T-cell (primary cell): ENCODE measurements around the gene CDK13. TPM values are rescaled to one million over a fixed set of nuclear protein-coding genes. Genes with fewer than 3 reads are reported as not detected.

ENCODE experiments used
- ATAC-seq, 4 experiments: fragments of 200-7000 bp in 3 of 4; fragments of 150-1000 bp in 1 of 4; cut with Tn5 transposase; replicated peaks in 1 of 4; 1 replicate in 3 of 4; 2 replicates in 1 of 4; pipeline ENCODE4 v1.10.0; 2021; ENCODE audit warnings: moderate library complexity in 3 of 4, mild to moderate bottlenecking in 2 of 4, moderate number of reproducible peaks in 1 of 4
- CTCF ChIA-PET, 2 donors: fragments of 300-600 bp; sonication (Branson Sonifier 250); formaldehyde crosslinking; loops; one replicate each; lab custom pipeline; 2022; ENCODE audit warnings: antibody characterized with exemption in 2 of 2; lab: Charles Lee
- POLR2A ChIA-PET, 2 donors: fragments of 300-600 bp; sonication (Branson Sonifier 250); formaldehyde crosslinking; loops; one replicate each; lab custom pipeline; 2022; ENCODE audit warnings: antibody characterized with exemption in 2 of 2; lab: Charles Lee
- DNase-seq, 35 experiments: peaks; one replicate each; pipeline versions ENCODE4 v3.0.0 to v3.0.0-alpha.2; 2013 to 2023
- H3K27ac ChIP-seq: one replicate; pipeline ENCODE4 v1.5.1; 2013; ENCODE audit warnings: low read length
- H3K27me3 ChIP-seq, 2 experiments: replicated peaks in 1 of 2; 1 replicate in 1 of 2; 2 replicates in 1 of 2; pipeline versions ENCODE4 v1.6.1 to v1.7.0; 2013; ENCODE audit warnings: low read length in 1 of 2, mixed read lengths in 1 of 2; ENCODE audit not compliant: control insufficient read depth in 2 of 2, insufficient read depth in 2 of 2; ENCODE audit errors: extremely low read depth in 1 of 2
- H3K36me3 ChIP-seq, 2 donors: 1 replicate in 1 of 2; 2 replicates in 1 of 2; pipeline versions ENCODE4 v1.6.1 to v1.7.0; 2013; ENCODE audit warnings: low read length in 1 of 2; ENCODE audit not compliant: control insufficient read depth in 2 of 2, insufficient read depth in 1 of 2; ENCODE audit errors: extremely low read depth in 1 of 2
- H3K4me1 ChIP-seq, 2 experiments: 1 replicate in 1 of 2; 2 replicates in 1 of 2; pipeline versions ENCODE4 v1.6.1 to v1.7.0; 2013; ENCODE audit warnings: low read length in 2 of 2, mixed read lengths in 1 of 2; ENCODE audit not compliant: insufficient read depth in 2 of 2, control insufficient read depth in 1 of 2; ENCODE audit errors: extremely low read depth in 1 of 2
- H3K4me3 ChIP-seq, 2 donors: 1 replicate in 1 of 2; 2 replicates in 1 of 2; pipeline versions ENCODE4 v1.5.1 to v1.7.0; 2013; ENCODE audit warnings: mild to moderate bottlenecking in 2 of 2, low read length in 1 of 2, moderate library complexity in 1 of 2; ENCODE audit not compliant: control insufficient read depth in 1 of 2; ENCODE audit errors: extremely low read depth in 1 of 2
- H3K9me3 ChIP-seq: 2 replicates; pipeline ENCODE4 v1.7.0; 2013
- H3K27ac Mint-ChIP-seq, 2 donors: one replicate each; pipeline ENCODE4 v1.8.0; 2020 to 2021; ENCODE audit warnings: mild to moderate bottlenecking in 2 of 2, mixed read lengths in 2 of 2
- H3K27me3 Mint-ChIP-seq, 2 donors: one replicate each; pipeline ENCODE4 v1.8.0; 2021 to 2022; ENCODE audit warnings: mixed read lengths in 2 of 2
- H3K36me3 Mint-ChIP-seq: one replicate; pipeline ENCODE4 v1.8.0; 2021; ENCODE audit warnings: mixed read lengths
- H3K4me1 Mint-ChIP-seq, 3 donors: one replicate each; pipeline ENCODE4 v1.8.0; 2020 to 2022; ENCODE audit warnings: mixed read lengths in 3 of 3, mild to moderate bottlenecking in 1 of 3
- H3K4me3 Mint-ChIP-seq, 3 donors: one replicate each; pipeline ENCODE4 v1.8.0; 2020 to 2022; ENCODE audit warnings: mild to moderate bottlenecking in 3 of 3, mixed read lengths in 3 of 3, moderate library complexity in 3 of 3
- H3K9me3 Mint-ChIP-seq, 3 donors: one replicate each; pipeline ENCODE4 v1.8.0; 2020 to 2022; ENCODE audit warnings: mixed read lengths in 3 of 3
- WGBS: methylation state at CpG from one replicate; pipeline ENCODE4 v1.1.5; 2013; ENCODE audit warnings: missing lambda C conversion rate; ENCODE audit not compliant: insufficient coverage; 5-methylcytosine and 5-hydroxymethylcytosine counted together
- total RNA-seq, 35 experiments: library from RNA in 6 of 35; stranded (reverse) in 6 of 35; fragments of 120-200 nt in 1 of 35; gene quantifications; one replicate each; pipeline versions ENCODE4 v1.2.1 to v1.2.4 and lab custom pipeline; 2013 to 2026

The CDK13 gene
- total RNA-seq, 5 donors from 2014 or later (not counting 1 experiment from before 2014, with no cell fraction given) = 84.8 to 129 (median 89.6) TPM

GRCh38 chr7:39979406-39980073 lies 29.5 kb downstream of the CDK13 start:
- peak overlapping the region in 1 of 2 donors; percentile 30 for H3K4me3 ChIP-seq
- no peaks in the 10 kb centered on the region for H3K36me3 ChIP-seq
- H3K4me1 ChIP-seq = peaks cover 33 to 34% of the 10 kb centered on the region in 2 experiments
- no peaks in the 10 kb centered on the region for H3K27me3 ChIP-seq
- no peaks in the 10 kb centered on the region for H3K9me3 Mint-ChIP-seq
- H3K27me3 Mint-ChIP-seq = no peaks in the 10 kb centered on the region
- no peak overlapping the region for H3K4me3 Mint-ChIP-seq
- H3K4me1 Mint-ChIP-seq = peaks cover 15 to 36% (median 29%) of the 10 kb centered on the region in 3 donors
- WGBS = 71% methylated on average over 4 of the region's 8 CpGs
- H3K36me3 Mint-ChIP-seq = no peaks in the 10 kb centered on the region
- no peaks in the 10 kb centered on the region for H3K9me3 ChIP-seq
- peak overlapping the region; percentile 25 for H3K27ac ChIP-seq
- ATAC-seq (peak; percentile 72 to 86 (median 78)), DNase-seq (peak in 32 of 35 experiments; percentile 13 to 63 (median 30))
- ChIA-PET CTCF (interaction anchor here in 1 of 2 donors (1.3 kb wide), 1 partner anchor 83 kb away, joined by 3 read pairs; no protein-coding TSS in a partner anchor), POLR2A (interaction anchor here in 1 of 2 donors (0.5 kb wide), 1 partner anchor 20 kb away, joined by 3 read pairs; no protein-coding TSS in a partner anchor)
- H3K27ac Mint-ChIP-seq = no peak overlapping the region

- no peak overlapping the region for H3K27ac ChIP-seq
- Mint-ChIP-seq H3K27me3 (no peaks in the 10 kb centered on the region), H3K4me3 (peak overlapping the region in 1 of 3 donors; percentile 26), H3K9me3 (no peaks in the 10 kb centered on the region), H3K27ac (peak overlapping the region; percentile 11 to 53), H3K4me1 (peaks cover 57 to 62% (median 61%) of the 10 kb centered on the region in 3 donors), H3K36me3 (peaks cover 17% of the 10 kb centered on the region)
- ChIA-PET CTCF (interaction anchor here (0.5 to 1.1 kb wide), 5 partner anchors 11 to 89 kb away, joined by 3 to 11 read pairs (median 3); no protein-coding TSS in a partner anchor), POLR2A (interaction anchor here (0.6 to 0.7 kb wide), 2 partner anchors 28 to 98 kb away, joined by 3 read pairs; no protein-coding TSS in a partner anchor)
- no peaks in the 10 kb centered on the region for H3K27me3 ChIP-seq
- 86% methylated on average over 1 of the region's 4 CpGs for WGBS
- peaks cover 21% of the 10 kb centered on the region in 2 experiments for H3K4me1 ChIP-seq
- DNase-seq (no peak), ATAC-seq (no peak)
- H3K4me3 ChIP-seq = no peak overlapping the region
- no peaks in the 10 kb centered on the region for H3K9me3 ChIP-seq
- H3K36me3 ChIP-seq = no peaks in the 10 kb centered on the region
Observed at GRCh38 chr7:39985398-39985918, 35.4 kb downstream of the CDK13 start.

GRCh38 chr7:39987641-39988347 lies 37.7 kb downstream of the CDK13 start:
- H3K4me3 ChIP-seq = no peak overlapping the region

GRCh38 chr7:40000734-40001315 lies 50.8 kb downstream of the CDK13 start:
- no peak overlapping the region for H3K27ac Mint-ChIP-seq
- ChIA-PET CTCF (interaction anchor here in 1 of 2 donors (0.7 kb wide), 1 partner anchor 828 kb away, joined by 4 read pairs; no protein-coding TSS in a partner anchor), POLR2A (no interaction called here)
- H3K27me3 Mint-ChIP-seq = no peaks in the 10 kb centered on the region
- no peaks in the 10 kb centered on the region for H3K4me1 ChIP-seq
- no peaks in the 10 kb centered on the region for H3K9me3 ChIP-seq
- H3K36me3 ChIP-seq = peaks cover 5 to 27% of the 10 kb centered on the region in 2 donors
- no CpG with 5 or more reads among the region's 6 CpGs for WGBS
- DNase-seq = no peak
- H3K27ac ChIP-seq = no peak overlapping the region
- H3K4me1 Mint-ChIP-seq = peaks cover 2 to 17% (median 7%) of the 10 kb centered on the region in 3 donors
- no peak for ATAC-seq
- no peak overlapping the region for H3K4me3 ChIP-seq
- peaks cover 29% of the 10 kb centered on the region for H3K36me3 Mint-ChIP-seq
- no peaks in the 10 kb centered on the region for H3K9me3 Mint-ChIP-seq
- H3K27me3 ChIP-seq = no peaks in the 10 kb centered on the region
- no peak overlapping the region for H3K4me3 Mint-ChIP-seq

More at GRCh38 chr7:39987641-39988347, 37.7 kb downstream of the CDK13 start:
- peak in 30 of 35 experiments; percentile 3 to 74 (median 38) for DNase-seq
- Histone ChIP-seq H3K27me3 (no peaks in the 10 kb centered on the region), H3K4me1 (peaks cover 18 to 21% of the 10 kb centered on the region in 2 experiments), H3K9me3 (no peaks in the 10 kb centered on the region), H3K36me3 (peaks cover 0 to 7% of the 10 kb centered on the region in 2 donors), H3K27ac (no peak overlapping the region)
- POLR2A ChIA-PET = interaction anchor here in 1 of 2 donors (1.2 kb wide), 1 partner anchor 16 kb away, joined by 3 read pairs; no protein-coding TSS in a partner anchor
- Mint-ChIP-seq H3K4me1 (peaks cover 57 to 69% (median 61%) of the 10 kb centered on the region in 3 donors), H3K27ac (peak overlapping the region; percentile 73 to 77), H3K9me3 (no peaks in the 10 kb centered on the region), H3K27me3 (no peaks in the 10 kb centered on the region), H3K4me3 (peak overlapping the region in 2 of 3 donors; percentile 29 to 40), H3K36me3 (peaks cover 23% of the 10 kb centered on the region)
- CTCF ChIA-PET = interaction anchor here in 1 of 2 donors (1.0 to 1.3 kb wide), 3 partner anchors 33 to 91 kb away, joined by 3 to 7 read pairs (median 4); partner anchors contain the start of gene CDK13
- WGBS = 60% methylated on average over 5 of the region's 9 CpGs
- peak; percentile 77 to 94 (median 90) for ATAC-seq

GRCh38 chr7:40001649-40002048 lies 51.6 kb downstream of the CDK13 start:
- no peak overlapping the region for H3K4me3 Mint-ChIP-seq
- Histone ChIP-seq H3K4me1 (no peaks in the 10 kb centered on the region), H3K9me3 (no peaks in the 10 kb centered on the region), H3K4me3 (no peak overlapping the region), H3K36me3 (peaks cover 5 to 29% of the 10 kb centered on the region in 2 donors), H3K27ac (no peak overlapping the region), H3K27me3 (no peaks in the 10 kb centered on the region)
- ATAC-seq (no peak), DNase-seq (no peak)
- H3K9me3 Mint-ChIP-seq = no peaks in the 10 kb centered on the region
- peaks cover 32% of the 10 kb centered on the region for H3K36me3 Mint-ChIP-seq
- H3K27me3 Mint-ChIP-seq = no peaks in the 10 kb centered on the region
- no peak overlapping the region for H3K27ac Mint-ChIP-seq
- peaks cover 6 to 17% (median 9%) of the 10 kb centered on the region in 3 donors for H3K4me1 Mint-ChIP-seq
- CTCF ChIA-PET = interaction anchor here in 1 of 2 donors (0.7 kb wide), 1 partner anchor 828 kb away, joined by 4 read pairs; no protein-coding TSS in a partner anchor
- POLR2A ChIA-PET = no interaction called here
- WGBS = no CpG with 5 or more reads among the region's 3 CpGs
